ENCODE results near the gene TMEM92.
"Not testable (repeated sequence)": the region's sequence is repeated elsewhere in the genome, so short reads cannot be mapped to it uniquely, and the experiment has no call there.

TMEM92 gene

GRCh38 chr17:50262001-50262794, 12.1 kb upstream of the TMEM92 start:
- no peak for DNase-seq (ENCODE audit: low spot score)

GRCh38 chr17:50263331-50264262, 10.7 kb upstream of the TMEM92 start:
- DNase-seq (ENCODE audit: low spot score): no peak

- DNase-seq (ENCODE audit: low spot score): no peak
Measured at GRCh38 chr17:50264263-50265113, 9.8 kb upstream of the TMEM92 start.

- DNase-seq (ENCODE audit: low spot score): no peak
Measured at GRCh38 chr17:50265212-50265611, 9.1 kb upstream of the TMEM92 start.

GRCh38 chr17:50265690-50266315, 8.5 kb upstream of the TMEM92 start:
- DNase-seq (ENCODE audit: low spot score): no peak

GRCh38 chr17:50266384-50267073, 7.7 kb upstream of the TMEM92 start:
- no peak for DNase-seq (ENCODE audit: low spot score)

GRCh38 chr17:50267074-50267841, 7.0 kb upstream of the TMEM92 start:
- no peak for DNase-seq (ENCODE audit: low spot score)

- no peak for DNase-seq (ENCODE audit: low spot score)
Measured at GRCh38 chr17:50268026-50268425, 6.2 kb upstream of the TMEM92 start.

GRCh38 chr17:50268743-50269275, 5.5 kb upstream of the TMEM92 start:
- no peak for DNase-seq (ENCODE audit: low spot score)

- peak; percentile 78 for DNase-seq (ENCODE audit: low spot score)
Measured at GRCh38 chr17:50269477-50270434, 4.5 kb upstream of the TMEM92 start.

- no peak for DNase-seq (ENCODE audit: low spot score)
Measured at GRCh38 chr17:50270435-50271362, 3.6 kb upstream of the TMEM92 start.

- DNase-seq (ENCODE audit: low spot score): not testable (repeated sequence)
Measured at GRCh38 chr17:50271363-50271750, 2.9 kb upstream of the TMEM92 start.

GRCh38 chr17:50272246-50272645, 2.0 kb upstream of the TMEM92 start:
- no peak for DNase-seq (ENCODE audit: low spot score)

- peak; percentile 34 for DNase-seq (ENCODE audit: low spot score)
Measured at GRCh38 chr17:50272711-50273653, 1.3 kb upstream of the TMEM92 start.

GRCh38 chr17:50273654-50274040, 619 bp upstream of the TMEM92 start:
- no peak for DNase-seq (ENCODE audit: low spot score)

- no peak for DNase-seq (ENCODE audit: low spot score)
Measured at GRCh38 chr17:50274897-50275221, 593 bp downstream of the TMEM92 start.

- DNase-seq (ENCODE audit: low spot score): no peak
Measured at GRCh38 chr17:50275279-50275678, 1.0 kb downstream of the TMEM92 start.

Data from RKO (cell line).